ENCODE results near the gene REEP1.

Gene REEP1

GRCh38 chr2:86290596-86291327, 46.7 kb downstream of the REEP1 start:
- TF ChIP-seq, protein P1, sequence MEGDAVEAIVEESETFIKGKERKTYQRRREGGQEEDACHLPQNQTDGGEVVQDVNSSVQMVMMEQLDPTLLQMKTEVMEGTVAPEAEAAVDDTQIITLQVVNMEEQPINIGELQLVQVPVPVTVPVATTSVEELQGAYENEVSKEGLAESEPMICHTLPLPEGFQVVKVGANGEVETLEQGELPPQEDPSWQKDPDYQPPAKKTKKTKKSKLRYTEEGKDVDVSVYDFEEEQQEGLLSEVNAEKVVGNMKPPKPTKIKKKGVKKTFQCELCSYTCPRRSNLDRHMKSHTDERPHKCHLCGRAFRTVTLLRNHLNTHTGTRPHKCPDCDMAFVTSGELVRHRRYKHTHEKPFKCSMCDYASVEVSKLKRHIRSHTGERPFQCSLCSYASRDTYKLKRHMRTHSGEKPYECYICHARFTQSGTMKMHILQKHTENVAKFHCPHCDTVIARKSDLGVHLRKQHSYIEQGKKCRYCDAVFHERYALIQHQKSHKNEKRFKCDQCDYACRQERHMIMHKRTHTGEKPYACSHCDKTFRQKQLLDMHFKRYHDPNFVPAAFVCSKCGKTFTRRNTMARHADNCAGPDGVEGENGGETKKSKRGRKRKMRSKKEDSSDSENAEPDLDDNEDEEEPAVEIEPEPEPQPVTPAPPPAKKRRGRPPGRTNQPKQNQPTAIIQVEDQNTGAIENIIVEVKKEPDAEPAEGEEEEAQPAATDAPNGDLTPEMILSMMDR (IDR thresholded peaks at IDR 0.05; ENCODE audit: extremely low read depth, missing control alignments), result no peak
- DNase-seq (ENCODE audit: low spot score), result no peak

DNA sequence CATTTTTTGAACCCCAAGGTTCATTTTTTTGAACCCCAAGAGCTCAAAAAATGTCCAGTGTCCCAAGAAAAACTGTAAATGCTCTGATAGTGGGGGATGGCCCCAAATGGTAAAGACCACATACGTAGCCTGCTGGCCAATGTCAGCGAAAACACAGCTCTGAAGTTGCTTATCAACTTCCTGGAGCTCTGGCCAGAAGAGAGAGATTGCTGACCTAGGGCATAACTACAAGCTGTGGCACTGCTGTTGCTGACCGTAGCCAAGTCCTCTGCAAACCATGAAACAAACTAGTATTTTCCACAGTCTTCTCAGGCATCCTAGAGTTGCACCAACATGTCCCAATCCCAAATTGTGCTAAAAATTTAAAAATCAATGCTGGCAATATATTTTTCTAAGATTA, 50.9 kb downstream of the REEP1 start:
- no peak for DNase-seq (ENCODE audit: low spot score)
- TF ChIP-seq, protein P1 (IDR thresholded peaks at IDR 0.05; ENCODE audit: extremely low read depth, missing control alignments), result no peak

GRCh38 chr2:86285981-86286380, 51.4 kb downstream of the REEP1 start:
- TF ChIP-seq, protein P1 (IDR thresholded peaks at IDR 0.05; ENCODE audit: extremely low read depth, missing control alignments), result no peak
- DNase-seq (ENCODE audit: low spot score), result no peak

DNA sequence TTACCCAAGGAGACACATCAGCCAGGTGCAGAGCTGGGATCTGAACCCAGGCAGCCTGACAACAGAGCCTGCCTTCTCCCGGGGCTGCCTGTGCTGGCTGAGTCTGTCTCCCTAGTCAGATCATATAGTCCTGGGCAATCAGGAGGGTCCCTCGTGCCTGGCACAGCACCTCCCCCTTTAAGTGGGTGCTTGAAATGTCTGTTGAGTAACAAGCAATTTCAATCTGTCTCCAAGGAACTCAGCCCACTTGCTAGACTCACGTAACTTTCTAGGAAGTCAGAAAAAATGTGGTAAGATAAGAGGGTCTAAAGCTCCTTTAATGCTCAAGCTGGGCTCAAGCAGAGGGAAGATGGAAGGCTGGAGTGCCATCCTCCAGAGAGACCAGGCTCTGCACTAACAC, 51.9 kb downstream of the REEP1 start:
- TF ChIP-seq, protein P1 (IDR thresholded peaks at IDR 0.05; ENCODE audit: extremely low read depth, missing control alignments), result no peak
- no peak for DNase-seq (ENCODE audit: low spot score)

DNA sequence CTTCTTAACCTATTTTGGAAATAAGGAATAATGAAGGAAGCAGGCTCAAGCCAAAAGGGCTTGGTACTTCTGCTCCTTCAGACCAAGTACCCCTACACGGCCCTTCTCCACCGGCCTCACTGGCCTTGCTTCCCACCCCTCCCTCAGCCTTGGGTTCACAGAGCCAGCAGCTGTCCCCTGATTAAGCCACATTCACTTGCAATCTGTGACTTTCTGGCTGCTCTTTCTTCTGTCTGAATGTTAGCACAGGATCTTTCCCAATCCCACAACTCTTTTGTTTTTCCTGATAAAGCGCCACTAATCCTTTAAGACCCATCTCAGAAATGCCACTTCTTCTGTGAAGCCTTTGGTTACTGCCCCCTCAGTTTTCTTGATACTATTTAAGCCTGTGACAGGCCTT, 52.4 kb downstream of the REEP1 start:
- no peak for DNase-seq (ENCODE audit: low spot score)
- TF ChIP-seq, protein P1 (IDR thresholded peaks at IDR 0.05; ENCODE audit: extremely low read depth, missing control alignments), result no peak

- no peak for DNase-seq (ENCODE audit: low spot score)
- TF ChIP-seq, protein P1 (IDR thresholded peaks at IDR 0.05; ENCODE audit: extremely low read depth, missing control alignments), result no peak
Measured at GRCh38 chr2:86284401-86284841, 53.0 kb downstream of the REEP1 start.

DNA sequence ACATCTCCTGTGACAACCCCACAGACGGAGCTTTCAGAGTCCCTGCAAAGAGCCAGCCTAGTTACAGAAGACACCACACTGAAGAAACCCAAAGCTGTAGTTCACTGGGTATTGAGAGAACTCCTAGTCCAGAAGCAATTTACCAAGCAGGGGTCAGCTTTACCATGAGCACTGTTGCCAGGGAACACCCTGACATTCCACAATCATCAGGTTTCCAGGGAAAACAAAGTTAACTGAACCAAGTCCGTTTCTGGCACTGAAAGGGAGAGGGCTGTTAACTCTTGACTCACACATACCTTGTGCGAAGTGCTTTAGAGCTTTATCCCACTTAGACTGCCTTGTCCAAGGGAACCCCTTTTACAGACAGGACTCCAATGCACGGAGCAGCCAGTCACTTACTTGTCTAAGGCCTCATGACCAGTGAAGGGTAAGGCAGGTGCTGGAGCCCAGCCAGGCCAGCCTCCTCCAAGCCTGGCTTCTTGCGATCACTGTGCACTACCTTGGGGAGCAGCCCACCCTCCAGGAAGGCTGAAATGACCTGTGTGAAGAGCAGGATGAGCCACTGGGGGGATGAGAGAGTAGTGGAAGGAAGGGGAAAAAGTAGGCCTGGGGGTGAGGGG, 53.9 kb downstream of the REEP1 start:
- TF ChIP-seq, protein P1 (IDR thresholded peaks at IDR 0.05; ENCODE audit: extremely low read depth, missing control alignments), result no peak
- DNase-seq (ENCODE audit: low spot score), result no peak
